ENCODE data around the gene SLC22A23.
"Not testable (repeated sequence)": the region's sequence is repeated elsewhere in the genome, so short reads cannot be mapped to it uniquely, and the experiment has no call there.

The SLC22A23 gene

DNA sequence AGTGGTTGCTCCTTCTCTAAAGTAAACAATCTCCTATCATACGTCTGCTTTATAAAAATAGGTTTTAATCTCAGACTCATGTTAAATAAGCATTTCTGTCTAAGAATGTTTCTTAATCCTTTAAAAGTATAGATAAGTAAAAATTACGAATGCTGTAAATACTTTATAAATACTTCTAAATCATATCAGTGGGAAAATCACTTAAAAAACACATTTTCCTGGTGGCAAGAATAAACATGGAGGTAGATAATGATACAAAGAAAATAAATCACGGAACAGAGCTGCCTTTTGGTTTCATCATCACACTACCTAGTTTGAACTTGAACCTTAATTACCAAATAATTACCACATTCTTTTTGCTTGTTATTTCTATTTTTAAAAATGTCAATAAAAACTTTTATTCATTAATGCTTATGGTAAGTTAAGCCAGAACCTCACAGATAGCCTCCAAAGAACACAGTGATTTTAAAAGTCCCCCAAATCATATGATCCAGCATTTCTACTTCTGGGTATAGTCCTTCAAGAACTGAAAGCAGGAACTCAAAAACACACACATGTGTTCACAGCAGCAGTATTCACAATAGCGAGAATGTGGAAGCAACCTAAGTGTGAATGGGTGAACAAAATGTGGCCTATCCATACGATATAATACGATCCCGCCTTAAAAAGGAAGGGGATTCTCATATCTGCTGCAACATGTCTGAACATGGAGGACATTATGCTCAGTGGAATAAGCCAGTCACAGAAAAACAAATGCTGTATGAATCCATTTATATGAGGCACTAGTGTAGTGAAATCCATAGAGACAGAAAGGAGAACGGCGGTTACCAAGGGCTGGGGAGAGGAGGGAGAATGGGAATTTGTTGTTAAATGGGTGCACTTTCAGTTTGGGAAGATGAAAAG lies 72.4 kb downstream of the SLC22A23 start:
- DNase-seq = no peak

DNA sequence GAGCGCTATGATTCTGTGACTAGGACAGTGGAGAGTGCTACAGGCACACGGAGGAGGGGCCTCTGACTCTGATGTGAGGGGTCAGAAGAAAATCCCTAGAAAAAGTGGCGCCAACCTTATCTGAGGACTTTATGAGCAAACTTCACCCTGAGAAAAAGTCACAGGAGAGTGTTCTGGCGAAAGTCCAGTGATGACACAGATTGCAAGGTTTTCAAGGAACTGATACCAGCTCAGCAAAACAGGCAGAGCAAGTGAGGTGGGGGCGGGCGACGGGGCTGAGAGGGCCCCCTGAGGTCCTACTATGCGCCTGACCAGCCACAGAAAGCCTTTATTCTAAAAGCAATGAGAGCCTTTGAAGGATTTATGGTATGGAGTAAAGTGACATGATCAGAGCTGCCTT lies 73.3 kb downstream of the SLC22A23 start:
- DNase-seq = no peak

DNA sequence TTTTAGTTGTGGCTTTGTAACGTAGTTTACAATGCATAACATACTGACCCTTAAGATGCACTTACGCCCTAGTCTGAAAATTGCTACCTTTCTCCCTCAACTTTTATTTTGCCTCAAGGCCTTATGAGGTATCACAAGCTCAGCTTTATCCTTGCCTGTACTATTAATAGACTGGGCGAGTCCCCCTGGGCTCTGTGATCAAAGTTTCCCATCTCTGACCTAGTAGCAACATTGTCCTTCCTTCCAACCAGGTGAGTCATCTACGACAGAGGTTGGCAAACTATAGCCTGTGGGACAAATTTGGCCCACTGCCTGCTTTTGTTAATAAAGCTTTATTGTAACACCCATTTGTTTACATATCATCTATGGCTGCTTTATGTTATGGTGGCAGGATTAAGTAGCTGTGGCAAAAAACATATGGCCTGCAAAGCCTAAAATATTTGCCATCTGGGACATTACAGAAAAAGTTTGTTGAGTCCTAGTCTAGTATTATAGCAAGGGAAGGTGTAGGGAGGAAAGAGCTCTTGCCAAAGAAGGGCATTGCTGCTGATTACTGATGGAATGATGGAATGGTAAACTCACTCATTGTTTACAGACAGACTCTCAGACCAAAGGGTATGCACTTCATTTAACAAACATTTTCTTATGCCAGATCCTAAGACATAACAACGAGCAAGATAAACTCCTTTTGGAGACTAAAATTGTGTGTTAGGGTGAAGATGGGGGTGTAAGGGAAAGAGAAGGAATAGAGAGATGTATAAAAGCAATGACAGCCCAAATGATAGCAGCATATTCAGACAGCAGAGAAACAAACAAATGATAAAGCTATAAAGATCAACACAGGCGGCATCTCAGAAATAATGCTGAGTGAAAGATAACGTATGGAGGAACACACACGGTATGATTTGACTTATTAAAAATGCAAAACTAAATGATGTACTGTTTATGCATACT lies 74.2 kb downstream of the SLC22A23 start:
- DNase-seq = no peak

DNA sequence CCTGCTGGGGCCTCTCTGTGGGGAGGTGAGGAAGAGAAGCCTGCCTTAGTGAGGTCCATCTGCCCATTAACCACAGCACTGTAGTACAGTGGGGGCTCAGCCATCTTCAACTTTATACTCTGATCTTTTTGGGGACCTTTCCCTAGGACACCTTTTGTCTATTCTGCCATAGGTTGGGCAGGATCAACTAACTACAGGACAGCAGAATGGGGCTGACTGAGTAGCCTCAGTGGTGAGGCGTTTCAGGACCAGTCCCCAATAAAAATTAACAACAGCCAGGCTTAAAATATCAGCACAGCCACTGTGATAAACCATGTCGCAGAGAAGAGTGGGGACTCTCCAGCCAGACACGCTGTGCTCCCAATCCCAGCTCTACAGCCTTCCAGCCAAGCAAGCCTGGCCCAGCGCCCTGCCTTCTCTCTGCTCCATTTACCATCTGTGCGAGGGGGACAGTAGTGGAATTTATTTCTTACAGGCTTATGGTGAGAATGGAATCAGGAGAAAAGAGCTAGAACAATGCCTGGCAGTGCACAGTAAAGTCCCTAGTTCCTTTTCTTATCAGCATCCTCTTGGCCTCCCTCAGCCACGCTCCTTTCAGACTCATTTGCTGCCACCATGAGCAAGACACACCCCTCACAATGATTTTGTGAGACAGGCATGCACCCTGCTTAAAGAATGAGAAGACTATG lies 75.5 kb downstream of the SLC22A23 start:
- no peak for DNase-seq

DNA sequence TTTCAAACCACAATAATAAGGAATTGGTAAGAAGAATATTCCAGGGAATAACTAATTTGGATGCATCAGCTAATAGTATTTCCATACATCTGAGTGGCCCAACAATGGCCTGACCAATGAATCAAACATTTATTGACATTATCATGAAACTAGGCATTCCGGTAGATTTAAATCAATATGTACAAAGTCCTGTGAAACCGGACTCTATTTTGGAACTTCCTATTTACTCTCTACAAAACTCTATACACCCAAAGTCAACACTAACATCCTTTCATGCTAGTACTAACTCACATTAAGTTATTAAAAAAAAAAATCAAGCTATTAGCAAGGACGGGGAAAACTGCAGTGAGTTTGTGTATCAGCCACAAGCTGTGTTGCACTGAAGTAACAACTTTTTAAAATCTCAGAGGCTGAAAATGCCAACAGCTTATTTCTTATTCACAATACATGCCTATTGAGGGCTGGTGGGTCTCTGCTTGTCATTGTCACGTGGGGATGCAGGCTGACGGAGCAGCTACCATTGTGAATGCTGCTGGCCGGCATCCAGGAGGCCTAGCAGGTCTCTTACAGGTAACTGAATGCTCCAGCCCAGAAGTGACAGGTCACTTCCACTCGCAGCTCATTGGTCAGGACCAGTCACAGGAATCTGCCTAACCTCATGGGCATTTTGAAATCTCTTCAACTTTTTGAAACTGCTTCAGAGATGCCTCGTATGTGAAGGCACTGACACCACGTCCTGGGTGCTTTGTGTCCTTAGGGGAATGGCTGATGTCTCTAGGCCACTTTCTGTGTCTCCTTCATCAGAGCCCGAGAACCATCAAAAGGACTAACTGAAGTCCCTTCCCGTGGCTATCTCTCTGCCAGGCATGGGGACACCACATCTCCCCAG lies 76.3 kb downstream of the SLC22A23 start:
- DNase-seq = no peak

DNA sequence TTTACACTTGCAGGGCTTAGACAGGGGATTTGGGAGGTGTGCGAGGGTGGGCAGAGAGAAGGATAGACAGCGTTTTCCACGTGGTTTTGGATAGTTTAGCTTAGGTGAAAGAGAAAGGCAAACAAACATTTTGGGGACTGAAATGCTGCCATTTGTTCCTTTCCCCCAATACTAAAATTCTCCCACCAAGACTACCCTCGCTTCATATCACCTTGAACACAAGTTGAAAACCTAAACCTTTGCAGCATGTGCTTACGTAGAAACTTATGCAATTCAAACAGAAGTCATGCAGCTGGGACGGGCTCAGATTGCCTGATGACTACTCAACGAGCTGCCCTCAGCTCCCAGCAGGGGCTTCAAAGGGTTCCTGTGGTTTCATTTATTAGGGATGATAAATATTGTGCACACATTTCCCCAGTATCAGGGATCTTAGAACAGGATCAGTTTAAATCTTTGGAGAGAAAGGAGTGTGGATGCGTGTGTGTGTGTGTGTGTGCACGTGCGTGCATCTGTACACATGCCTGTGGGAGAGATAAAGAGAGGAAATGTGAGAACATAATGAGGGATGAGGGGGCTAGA lies 77.3 kb downstream of the SLC22A23 start:
- DNase-seq = no peak

DNA sequence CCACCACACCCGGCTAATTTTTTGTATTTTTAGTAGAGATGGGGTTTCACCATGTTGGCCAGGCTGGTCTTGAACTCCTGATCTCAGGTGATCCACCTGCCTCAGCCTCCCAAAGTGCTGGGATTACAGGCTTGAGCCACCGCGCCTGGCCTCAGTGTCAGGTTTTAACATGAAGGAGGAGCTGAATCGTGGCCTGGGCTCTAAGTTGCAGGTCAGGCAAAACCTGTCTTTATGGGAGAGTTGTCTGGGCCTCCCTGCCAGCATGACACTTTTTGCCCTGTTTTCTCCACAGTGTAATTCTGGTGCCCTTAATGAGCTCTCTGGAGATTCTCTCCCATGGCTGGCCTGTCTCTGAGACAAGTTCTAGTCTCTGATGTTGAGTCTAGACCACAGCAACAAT lies 78.0 kb downstream of the SLC22A23 start:
- DNase-seq = not testable (repeated sequence)

DNA sequence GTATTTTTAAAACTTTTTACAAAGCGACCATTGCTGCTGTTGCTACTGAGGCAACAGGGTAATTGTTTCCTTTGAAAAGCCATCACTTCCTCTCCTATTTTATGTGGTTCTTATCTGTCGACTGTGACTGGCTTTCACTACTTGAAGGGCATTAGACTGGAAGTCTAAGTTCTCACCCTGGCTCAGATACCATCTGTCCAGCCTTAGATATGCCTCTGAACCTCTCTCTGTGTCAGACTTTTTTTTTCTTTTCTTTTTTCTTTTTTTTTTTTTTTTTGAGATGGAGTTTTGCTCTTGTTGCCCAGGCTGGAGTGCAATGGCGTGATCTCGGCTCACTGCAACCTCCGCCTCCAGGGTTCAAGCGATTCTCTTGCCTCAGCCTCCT lies 78.5 kb downstream of the SLC22A23 start:
- not testable (repeated sequence) for DNase-seq

DNA sequence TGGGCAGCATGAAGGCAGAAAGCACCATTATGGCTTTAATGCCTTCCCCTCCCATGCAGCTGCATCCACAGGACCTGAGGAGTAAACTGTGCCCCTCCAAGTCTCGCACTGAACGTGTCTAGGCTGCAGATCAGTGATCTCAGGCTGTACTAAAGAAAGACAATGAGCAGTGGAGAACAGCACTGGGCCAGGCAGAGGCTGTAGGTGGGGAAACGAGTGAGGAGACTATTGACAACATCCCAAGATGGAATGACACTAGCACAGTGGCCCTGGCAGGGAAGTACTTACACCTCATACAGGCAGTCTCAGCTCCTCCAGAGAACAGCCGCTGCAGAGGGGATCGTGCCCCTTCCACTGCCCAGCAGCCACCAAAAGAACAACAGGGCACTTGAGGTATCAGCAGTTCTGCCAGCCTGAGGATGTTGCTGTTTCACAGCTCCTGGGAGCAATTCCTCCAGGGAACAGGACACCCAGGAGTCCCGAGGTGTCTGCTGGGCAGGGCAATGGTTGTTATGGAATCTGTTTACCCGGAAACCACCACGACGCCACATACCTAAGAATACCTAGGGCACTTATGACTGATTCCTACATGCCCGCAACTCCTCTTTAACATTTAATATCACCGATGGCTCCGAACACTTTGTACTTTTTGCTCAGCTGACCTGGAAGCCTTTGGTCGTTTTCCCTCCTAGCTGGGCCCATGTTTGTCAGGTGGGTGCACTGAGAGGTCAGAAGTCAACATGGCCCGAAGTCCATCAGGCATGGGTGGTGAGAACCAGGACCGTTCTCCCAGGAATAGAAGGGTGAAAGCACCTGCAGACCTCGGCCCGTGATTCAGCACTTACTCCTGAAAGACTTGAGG lies 79.1 kb downstream of the SLC22A23 start:
- no peak for DNase-seq

DNA sequence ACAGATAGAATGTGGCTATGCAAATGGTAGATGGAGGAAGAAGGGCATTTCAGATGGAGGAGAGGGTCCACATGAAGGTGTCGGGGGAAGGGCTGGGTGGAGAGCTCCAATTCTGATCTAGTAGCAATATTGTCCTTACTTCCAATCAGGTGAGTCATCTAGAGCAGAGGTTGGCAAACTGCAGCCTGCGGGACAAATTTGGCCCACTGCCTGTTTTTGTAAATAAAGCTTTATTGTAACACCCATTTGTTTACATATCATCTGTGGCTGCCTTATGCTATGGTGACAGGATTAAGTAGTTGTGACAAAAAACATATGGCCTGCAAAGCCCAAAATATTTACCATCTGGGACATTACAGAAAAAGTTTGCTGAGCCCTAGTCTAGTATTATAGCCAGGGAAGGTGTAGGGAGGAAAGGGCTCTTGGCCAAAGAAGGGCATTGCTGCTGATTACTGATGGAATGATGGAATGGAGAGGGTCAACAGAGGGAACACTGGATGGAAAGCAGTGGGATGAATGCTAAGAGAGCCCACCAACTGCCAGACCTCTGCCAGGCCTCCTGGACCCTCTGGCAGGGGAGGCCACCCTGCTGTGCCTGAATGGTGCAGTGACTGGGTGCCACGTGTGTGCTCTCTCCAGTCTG lies 79.8 kb downstream of the SLC22A23 start:
- no peak for DNase-seq

DNA sequence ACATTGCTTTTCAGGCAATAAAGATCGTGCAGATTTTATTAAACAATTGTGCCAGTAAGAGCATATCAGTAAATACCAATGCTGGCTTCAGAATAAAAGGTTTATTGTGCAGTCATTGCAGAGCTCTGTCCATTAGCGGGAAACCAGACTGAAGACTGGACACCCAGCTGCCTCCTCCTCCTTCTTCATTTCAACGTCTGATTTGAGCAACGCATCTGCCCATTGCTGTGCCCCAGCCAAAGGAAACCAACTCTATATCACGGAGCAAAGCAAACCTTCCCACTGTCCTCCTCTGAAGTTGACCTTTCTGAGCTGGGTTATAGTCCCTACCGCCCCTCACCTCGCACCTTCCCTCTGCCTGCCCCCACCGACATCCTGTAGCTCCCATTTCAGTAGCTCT lies 80.8 kb downstream of the SLC22A23 start:
- no peak for DNase-seq

DNA sequence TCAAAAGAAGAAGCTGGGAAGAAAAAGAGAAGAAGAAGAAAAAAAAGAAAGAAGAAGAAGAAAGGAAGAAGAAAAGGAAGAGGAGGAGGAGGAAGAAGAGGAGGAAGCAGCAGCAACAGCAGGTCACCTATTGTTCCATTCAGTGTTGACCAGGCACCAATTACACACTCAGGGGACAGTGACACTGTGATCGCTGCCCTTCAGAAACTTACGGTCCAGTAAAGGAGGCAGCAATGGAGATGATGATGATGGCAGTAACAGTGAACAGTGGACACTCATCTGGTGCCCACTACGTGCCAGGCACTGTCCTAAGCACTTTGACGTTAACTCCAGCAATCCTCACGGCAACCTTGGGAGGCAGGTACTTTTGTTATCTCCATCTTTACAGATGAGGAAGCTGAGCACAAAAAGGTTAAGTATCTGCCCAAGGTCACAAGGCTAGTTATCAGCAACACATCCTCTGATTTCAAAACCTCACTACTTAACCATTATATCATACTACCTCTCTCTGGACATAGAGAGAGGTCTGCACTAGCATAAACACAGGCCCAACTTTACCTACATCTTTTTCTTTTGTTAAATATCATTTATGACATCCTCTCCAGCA lies 83.2 kb downstream of the SLC22A23 start:
- DNase-seq = no peak

DNA sequence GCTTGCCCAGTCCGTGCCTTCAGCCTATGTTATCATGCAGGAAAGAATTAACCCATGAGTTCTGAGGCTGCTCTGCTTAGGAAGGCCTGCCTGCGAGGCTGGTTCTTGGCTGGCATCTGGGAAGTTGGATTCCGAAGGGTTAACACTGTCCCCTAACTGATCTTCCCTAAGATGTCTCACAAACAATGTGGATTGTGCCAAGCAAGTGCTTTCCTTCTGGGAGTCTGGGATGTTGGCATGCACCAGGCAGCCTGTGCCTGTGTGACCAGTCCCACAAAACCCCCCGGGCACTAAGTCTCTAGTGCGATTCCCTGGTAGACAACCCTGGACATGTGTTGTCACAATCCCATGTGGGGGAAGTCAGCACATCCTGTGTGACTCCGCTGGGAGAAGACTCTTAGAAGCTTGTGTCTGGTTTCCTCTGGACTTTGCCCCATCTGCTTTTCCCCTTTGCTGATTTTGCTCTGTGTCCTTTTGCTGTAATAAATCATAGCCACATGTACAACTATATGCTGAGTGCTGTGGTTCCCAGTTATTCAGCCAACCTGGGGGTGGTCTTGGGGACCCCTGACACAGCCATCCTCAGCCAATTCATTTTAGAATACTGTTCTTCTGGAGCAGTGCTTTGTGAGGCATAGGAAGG lies 83.8 kb downstream of the SLC22A23 start:
- DNase-seq = no peak

DNA sequence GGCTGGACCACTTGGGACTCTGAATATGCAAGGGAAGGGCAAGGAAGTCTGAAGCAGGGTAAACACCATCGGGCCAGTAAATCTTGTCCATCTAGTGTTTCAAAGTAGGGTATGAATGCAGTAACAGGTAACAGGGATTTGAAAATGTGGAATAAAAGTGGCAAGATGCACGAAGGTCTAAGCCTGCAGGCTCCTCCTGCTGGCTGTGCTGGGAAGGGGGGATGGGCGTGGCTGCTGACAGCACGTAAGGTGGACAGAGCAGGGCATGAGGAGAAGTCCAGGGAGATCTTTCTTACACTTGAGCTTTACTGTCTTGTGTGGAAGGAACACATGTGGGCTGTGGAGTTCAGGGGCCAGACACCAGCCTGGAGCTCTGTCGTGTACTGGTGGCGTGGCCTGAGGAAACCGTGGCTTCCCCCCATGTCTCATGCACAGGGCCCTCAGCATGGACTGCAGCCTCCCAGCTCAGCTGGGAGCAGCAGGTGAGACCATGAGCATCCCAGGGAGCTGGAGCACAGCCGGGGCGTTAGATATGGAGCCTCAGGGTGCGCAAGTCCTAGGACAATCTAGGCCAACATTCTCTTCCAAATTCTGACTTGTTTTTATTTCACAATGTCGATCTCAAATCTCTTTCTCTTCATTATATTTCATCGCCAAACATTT lies 84.5 kb downstream of the SLC22A23 start:
- DNase-seq = no peak

DNA sequence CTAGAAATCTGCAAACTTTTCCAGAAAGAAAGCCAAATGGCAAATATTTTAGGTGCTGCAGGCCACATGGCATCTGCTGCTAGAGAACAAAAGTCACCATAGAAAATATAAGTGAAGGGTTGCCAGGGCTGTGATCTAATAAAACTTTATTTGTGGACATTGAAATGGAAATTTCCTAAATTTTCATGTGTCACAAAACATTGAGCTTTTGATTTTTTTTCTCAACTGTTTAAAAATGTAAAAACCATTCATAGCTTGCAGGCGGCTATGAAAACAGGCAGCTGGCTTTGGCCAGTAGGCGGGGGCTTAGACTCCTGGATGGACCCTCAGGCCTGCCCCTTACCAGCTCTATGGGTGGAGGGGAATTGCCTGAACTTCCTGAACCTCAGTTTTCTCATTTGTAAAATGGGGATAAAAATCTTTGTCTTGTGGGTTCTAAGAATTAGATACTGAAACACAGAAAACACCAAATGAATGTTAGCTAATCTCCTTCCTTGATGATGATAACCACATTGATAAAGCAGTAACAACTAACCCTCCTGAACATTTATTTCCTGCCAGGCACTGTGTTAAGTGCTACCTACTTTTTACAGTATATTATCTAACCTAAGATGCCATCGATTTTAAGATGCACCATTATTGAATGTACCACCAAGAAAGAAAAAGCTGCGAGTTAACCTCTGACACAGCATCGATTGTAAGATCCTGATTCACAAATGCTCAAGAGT lies 85.5 kb downstream of the SLC22A23 start:
- DNase-seq = no peak

DNA sequence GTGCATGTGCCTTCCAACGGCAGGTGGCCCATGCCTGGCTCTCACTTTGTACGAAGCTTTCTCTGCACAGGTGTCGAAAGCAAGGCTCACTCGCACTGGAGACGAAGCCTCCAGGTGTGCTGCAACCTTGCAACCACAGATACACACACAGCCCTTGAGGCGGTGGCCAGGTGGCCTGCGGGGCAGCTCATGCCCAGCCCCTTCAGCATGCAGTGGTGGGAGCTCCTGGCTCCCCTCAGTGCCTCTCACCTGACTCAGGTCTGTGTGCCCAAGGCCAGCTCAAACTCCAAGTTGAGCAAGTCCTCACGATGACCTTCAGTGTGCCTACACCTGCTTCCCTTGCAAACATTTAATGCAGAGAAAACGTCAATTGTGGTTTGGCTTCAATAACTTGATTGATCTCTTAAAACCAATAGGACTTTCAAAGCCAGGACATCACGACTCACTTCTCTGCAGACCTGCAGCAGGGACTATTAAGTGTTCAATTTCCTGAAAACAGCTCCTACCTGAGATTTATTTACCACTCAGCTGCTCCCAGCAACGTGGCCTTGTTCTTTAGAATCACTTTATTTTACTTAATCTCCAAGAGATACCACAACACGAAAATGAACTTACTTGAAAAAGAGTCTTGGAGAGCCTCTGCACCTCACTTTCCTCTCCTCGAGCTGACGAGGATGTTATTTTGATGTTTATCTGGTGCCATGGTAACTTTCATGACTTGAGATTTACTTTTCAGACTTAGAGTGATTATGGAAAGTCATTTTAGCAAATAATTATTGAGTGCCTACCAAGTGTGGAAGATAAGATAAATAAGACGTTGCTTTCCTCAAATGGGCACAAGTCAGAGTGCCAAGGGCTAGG lies 86.3 kb downstream of the SLC22A23 start:
- no peak for DNase-seq

DNA sequence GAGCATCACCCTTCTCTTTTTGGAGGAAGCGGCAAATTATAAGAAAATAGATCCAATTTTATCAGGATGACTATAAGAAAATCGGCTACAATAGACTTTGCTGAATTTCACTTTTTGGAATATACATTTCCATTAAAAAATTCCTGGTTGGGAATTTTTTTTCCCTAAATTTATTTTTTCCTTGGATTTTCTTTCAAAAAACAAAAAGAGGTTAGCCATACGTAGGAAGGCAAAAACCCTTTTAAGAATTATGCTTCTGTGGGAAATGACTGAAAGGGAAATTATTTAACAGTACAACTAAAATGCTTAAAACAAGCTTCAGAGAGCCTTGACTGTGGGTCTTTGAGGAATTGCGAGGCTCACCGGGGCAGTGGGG lies 86.9 kb downstream of the SLC22A23 start:
- DNase-seq = no peak
